Duodenal mucosa (tissue), 2 donors: ENCODE measurements around the gene STAC3.

Experiments used
- H3K27ac ChIP-seq: one replicate; pipeline ENCODE4 v1.7.0; 2013; ENCODE audit warnings: low read depth, low read length
- H3K27me3 ChIP-seq, 2 donors: one replicate each; pipeline ENCODE4 v1.7.0; 2013; ENCODE audit warnings: low read length in 2 of 2, control low read depth in 1 of 2; ENCODE audit not compliant: insufficient read depth in 2 of 2, control insufficient read depth in 1 of 2
- H3K36me3 ChIP-seq, 2 donors: one replicate each; pipeline ENCODE4 v1.7.0; 2013; ENCODE audit warnings: low read length in 2 of 2, control low read depth in 1 of 2; ENCODE audit not compliant: insufficient read depth in 2 of 2, control insufficient read depth in 1 of 2
- H3K4me1 ChIP-seq, 2 donors: one replicate each; pipeline ENCODE4 v1.7.0; 2013; ENCODE audit warnings: low read length in 2 of 2, control low read depth in 1 of 2; ENCODE audit not compliant: insufficient read depth in 2 of 2, control insufficient read depth in 1 of 2
- H3K4me3 ChIP-seq, 2 donors: one replicate each; pipeline ENCODE4 v1.7.0; 2013; ENCODE audit warnings: low read length in 2 of 2, low read depth in 1 of 2
- H3K9ac ChIP-seq, 2 donors: one replicate each; pipeline ENCODE4 v1.7.0; 2013; ENCODE audit warnings: low read length in 2 of 2, low read depth in 1 of 2
- H3K9me3 ChIP-seq, 2 donors: one replicate each; pipeline ENCODE4 v1.7.0; 2013; ENCODE audit warnings: low read length in 2 of 2, control low read depth in 1 of 2; ENCODE audit not compliant: control insufficient read depth in 1 of 2

STAC3 gene

DNA sequence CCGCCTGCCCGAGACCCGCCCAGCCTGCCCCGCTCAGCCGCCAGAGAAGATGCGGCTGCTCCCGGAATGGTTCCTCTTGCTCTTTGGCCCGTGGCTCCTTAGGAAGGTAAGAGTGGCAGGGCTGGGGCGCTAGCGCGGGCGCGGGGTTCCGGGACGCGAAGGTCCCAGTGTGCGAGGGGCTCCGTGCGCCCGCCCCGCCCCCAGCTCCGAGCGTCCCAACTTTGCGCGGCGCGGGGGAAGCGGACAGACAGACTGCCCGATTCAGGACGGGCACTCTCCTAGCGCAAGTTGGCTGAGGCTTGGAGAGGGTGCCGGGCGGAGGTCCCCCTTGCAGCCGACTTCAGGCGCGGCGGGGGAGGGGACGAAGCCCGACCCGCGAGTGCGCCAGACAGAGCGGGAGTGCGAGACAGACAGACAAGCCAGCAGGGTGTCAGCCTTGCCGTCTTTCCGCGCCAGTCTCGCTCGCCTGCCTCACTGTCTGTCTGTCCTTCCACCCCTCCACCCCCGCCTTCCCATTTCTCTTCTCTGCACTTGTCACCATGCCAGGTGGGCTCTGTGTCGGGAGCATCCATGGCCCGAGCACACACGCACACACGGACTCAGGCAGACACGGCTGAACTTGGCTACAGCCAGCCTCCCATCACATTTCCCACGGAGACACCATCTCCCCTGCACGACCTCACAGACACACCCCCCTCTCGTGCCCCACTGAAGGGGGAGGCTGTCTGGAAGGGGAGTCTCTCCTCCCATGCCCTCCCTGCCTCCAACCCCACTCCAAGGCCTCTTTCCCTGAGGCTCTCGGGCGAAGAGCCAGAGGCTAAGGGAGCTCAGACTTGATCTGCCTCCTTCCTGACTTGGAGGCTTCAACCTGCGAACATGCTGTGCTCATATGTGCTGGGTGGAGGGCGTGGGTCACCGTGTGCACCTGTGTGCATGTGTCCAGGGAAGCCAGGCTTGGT is 33.8 kb downstream of the STAC3 start:
- Histone ChIP-seq H3K4me3 (peak overlapping the region; percentile 30 to 55), H3K9ac (no peak overlapping the region), H3K4me1 (peaks cover 16 to 24% of the 10 kb centered on the region in 2 donors), H3K36me3 (peaks cover 0 to 5% of the 10 kb centered on the region in 2 donors), H3K27ac (no peak overlapping the region), H3K9me3 (no peaks in the 10 kb centered on the region), H3K27me3 (peaks cover 67 to 71% of the 10 kb centered on the region in 2 donors)

DNA sequence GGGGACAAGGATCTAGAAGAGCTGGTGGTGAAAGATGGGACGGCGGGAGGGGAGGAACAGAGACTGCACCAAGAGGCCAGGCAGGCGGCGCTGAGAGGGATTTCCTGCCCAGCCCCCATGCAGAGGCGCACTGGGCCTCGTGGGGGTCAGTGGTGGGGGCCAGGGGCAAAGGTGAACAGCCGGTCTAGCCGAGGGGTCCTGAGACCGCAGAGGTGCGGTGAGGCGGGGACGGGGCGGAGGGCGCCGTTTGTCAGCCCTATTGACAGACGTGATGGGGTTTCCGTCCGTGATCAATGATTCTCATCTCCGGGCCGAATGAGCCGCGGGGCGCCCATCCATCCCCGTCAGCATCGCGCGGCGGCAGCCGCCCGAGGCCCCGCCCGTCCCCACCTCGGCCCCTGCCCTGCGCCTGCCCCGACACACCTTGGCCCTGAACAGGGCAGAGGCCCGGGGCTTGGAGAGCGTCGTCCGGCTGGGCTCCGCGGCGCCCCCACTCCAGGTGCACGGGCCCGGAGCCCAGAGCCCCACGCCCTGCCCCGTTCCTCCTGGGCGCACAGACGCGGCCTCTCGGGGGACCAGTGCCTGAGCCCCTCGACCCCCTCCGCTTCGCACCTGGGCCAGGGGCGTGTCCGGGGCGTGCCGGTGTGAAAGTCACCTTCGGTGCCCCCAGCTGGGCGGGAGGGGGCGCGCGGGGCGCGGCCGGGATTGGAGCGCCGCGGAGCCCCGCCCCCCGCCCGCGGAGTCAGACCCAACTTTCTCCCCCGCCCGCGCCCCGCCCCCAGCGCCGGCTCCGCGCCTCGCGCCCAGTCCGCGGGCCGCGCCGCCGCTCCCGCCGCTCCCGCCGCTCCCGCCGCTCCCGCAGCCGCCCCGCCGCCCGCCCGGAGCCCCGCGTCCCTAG is 34.7 kb downstream of the STAC3 start, which contains the start of gene NXPH4:
NXPH4 (plus strand) TSS at position 781 of the 898 bp plus-strand sequence. CDS start 176 bp downstream, outside the sequence.
- H3K27me3 ChIP-seq: peaks cover 59 to 63% of the 10 kb centered on the region in 2 donors
- H3K27ac ChIP-seq: no peak within 1 kb of the TSS

GRCh38 chr12:57215668-57216013 is 35.3 kb downstream of the STAC3 start:
- H3K36me3 ChIP-seq: peaks cover 0 to 17% of the 10 kb centered on the region in 2 donors
- H3K27me3 ChIP-seq: peaks cover 53 to 56% of the 10 kb centered on the region in 2 donors
- H3K27ac ChIP-seq: no peak overlapping the region
- peak overlapping the region in 1 of 2 donors; percentile 32 for H3K4me3 ChIP-seq
- no peak overlapping the region for H3K9ac ChIP-seq
- H3K4me1 ChIP-seq: peaks cover 16 to 24% of the 10 kb centered on the region in 2 donors
- no peaks in the 10 kb centered on the region for H3K9me3 ChIP-seq

More for the DNA sequence above, 34.7 kb downstream of the STAC3 start, which contains the start of gene NXPH4:
- no peak within 1 kb of the TSS for H3K9ac ChIP-seq
- peak within 1 kb of the TSS; percentile 32 to 55 for H3K4me3 ChIP-seq
- H3K4me1 ChIP-seq: peaks cover 16 to 24% of the 10 kb centered on the region in 2 donors
- no peaks in the 10 kb centered on the region for H3K9me3 ChIP-seq
- peaks cover 0 to 10% of the 10 kb centered on the region in 2 donors for H3K36me3 ChIP-seq

- Histone ChIP-seq H3K9ac (no peak overlapping the region), H3K27ac (no peak overlapping the region), H3K27me3 (peaks cover 50 to 54% of the 10 kb centered on the region in 2 donors), H3K36me3 (peaks cover 0 to 22% of the 10 kb centered on the region in 2 donors), H3K4me1 (peaks cover 16 to 24% of the 10 kb centered on the region in 2 donors), H3K9me3 (no peaks in the 10 kb centered on the region), H3K4me3 (no peak overlapping the region)
Observed at GRCh38 chr12:57215065-57215464, 35.9 kb downstream of the STAC3 start.

GRCh38 chr12:57214398-57214781 is 36.6 kb downstream of the STAC3 start:
- Histone ChIP-seq H3K36me3 (peaks cover 5 to 29% of the 10 kb centered on the region in 2 donors), H3K9me3 (no peaks in the 10 kb centered on the region), H3K27ac (no peak overlapping the region), H3K4me3 (no peak overlapping the region), H3K27me3 (peaks cover 44 to 47% of the 10 kb centered on the region in 2 donors), H3K9ac (no peak overlapping the region), H3K4me1 (peaks cover 16 to 24% of the 10 kb centered on the region in 2 donors)

GRCh38 chr12:57213763-57214397 is 37.1 kb downstream of the STAC3 start:
- Histone ChIP-seq H3K9ac (no peak overlapping the region), H3K27ac (no peak overlapping the region), H3K27me3 (peaks cover 39 to 42% of the 10 kb centered on the region in 2 donors), H3K36me3 (peaks cover 9 to 34% of the 10 kb centered on the region in 2 donors), H3K9me3 (no peaks in the 10 kb centered on the region), H3K4me1 (peaks cover 16 to 24% of the 10 kb centered on the region in 2 donors), H3K4me3 (no peak overlapping the region)

DNA sequence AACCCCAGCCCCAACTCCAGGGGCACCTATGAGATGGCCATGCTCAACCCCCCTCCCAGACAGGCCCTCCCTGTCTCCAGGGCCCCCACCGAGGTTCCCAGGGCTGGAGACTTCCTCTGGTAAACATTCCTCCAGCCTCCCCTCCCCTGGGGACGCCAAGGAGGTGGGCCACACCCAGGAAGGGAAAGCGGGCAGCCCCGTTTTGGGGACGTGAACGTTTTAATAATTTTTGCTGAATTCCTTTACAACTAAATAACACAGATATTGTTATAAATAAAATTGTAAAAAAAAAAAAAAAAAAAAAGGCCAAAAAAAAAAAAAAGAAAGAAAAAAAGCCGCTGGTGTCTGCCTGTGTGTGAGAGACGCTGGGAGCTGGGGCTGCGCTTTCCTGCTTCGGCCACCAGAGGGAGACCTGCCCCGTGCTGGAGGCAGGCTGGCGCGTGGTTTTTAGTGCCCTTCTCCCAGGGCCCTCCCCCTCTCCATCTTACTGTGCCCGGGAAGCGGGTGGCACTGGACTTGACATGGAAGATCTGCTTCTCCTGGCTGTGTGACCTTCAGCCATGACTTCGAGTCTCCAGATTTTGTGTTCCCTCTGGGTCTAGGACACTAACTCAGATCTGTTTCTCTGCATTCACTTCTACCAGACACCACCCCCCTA is 37.8 kb downstream of the STAC3 start:
- Histone ChIP-seq H3K27ac (no peak overlapping the region), H3K9ac (no peak overlapping the region), H3K27me3 (peaks cover 32 to 35% of the 10 kb centered on the region in 2 donors), H3K9me3 (no peaks in the 10 kb centered on the region), H3K36me3 (peaks cover 13 to 41% of the 10 kb centered on the region in 2 donors), H3K4me3 (no peak overlapping the region), H3K4me1 (peaks cover 16 to 24% of the 10 kb centered on the region in 2 donors)

DNA sequence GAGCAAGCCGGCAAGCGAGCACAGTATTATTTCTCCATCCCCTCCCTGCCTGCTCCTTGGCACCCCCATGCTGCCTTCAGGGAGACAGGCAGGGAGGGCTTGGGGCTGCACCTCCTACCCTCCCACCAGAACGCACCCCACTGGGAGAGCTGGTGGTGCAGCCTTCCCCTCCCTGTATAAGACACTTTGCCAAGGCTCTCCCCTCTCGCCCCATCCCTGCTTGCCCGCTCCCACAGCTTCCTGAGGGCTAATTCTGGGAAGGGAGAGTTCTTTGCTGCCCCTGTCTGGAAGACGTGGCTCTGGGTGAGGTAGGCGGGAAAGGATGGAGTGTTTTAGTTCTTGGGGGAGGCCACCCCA is 38.3 kb downstream of the STAC3 start:
- no peak overlapping the region for H3K4me3 ChIP-seq
- H3K4me1 ChIP-seq: peaks cover 16 to 23% of the 10 kb centered on the region in 2 donors
- peaks cover 27 to 30% of the 10 kb centered on the region in 2 donors for H3K27me3 ChIP-seq
- H3K9ac ChIP-seq: no peak overlapping the region
- peaks cover 14 to 45% of the 10 kb centered on the region in 2 donors for H3K36me3 ChIP-seq
- H3K9me3 ChIP-seq: no peaks in the 10 kb centered on the region
- H3K27ac ChIP-seq: no peak overlapping the region
